ENCODE data around the gene SGPL1.
"Not testable (repeated sequence)": the region's sequence is repeated elsewhere in the genome, so short reads cannot be mapped to it uniquely, and the experiment has no call there.

SGPL1 gene, protein sequence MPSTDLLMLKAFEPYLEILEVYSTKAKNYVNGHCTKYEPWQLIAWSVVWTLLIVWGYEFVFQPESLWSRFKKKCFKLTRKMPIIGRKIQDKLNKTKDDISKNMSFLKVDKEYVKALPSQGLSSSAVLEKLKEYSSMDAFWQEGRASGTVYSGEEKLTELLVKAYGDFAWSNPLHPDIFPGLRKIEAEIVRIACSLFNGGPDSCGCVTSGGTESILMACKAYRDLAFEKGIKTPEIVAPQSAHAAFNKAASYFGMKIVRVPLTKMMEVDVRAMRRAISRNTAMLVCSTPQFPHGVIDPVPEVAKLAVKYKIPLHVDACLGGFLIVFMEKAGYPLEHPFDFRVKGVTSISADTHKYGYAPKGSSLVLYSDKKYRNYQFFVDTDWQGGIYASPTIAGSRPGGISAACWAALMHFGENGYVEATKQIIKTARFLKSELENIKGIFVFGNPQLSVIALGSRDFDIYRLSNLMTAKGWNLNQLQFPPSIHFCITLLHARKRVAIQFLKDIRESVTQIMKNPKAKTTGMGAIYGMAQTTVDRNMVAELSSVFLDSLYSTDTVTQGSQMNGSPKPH

DNA sequence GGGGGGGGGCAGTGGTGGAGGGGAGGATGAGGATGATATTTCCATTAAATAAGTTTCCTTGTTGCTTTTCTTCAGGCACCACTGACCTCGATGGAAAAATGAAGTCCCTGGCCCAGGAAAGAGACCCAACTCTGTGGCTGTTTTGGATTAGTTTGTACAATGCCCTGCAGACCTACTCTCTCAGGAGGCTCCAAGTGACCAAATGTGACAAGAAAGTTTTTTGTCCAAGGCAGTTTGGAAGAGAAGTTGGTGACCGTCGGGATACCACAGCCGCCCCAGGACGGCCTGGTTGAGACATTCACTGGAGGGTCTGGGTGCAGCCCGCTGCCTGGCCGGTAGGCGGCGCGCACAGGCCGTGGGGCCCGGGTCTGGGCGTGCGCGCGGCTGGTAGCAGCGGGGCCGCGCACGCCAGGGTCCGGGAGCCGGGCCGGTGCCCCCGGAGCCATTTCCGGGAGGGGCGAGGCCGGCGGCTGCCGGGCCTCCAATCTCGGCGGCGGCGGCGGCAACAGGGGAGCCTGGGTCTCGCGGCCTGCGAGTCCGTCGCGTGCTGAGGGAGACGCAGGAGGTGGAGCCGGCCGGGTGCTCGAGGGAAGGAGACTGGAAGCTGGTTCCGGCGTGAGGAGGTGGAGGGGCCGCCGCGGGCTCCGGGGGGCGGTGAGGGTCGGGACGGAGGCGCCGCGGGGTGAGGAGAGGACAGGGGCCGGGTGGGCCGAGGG, at the start of gene SGPL1:
Gene SGPL1, plus strand, starts transcription at position 445 of the 716 bp plus-strand sequence. CDS start 906 bp downstream, outside the sequence.
- peak; percentile 90 for DNase-seq (ENCODE audit: low spot score)

DNA sequence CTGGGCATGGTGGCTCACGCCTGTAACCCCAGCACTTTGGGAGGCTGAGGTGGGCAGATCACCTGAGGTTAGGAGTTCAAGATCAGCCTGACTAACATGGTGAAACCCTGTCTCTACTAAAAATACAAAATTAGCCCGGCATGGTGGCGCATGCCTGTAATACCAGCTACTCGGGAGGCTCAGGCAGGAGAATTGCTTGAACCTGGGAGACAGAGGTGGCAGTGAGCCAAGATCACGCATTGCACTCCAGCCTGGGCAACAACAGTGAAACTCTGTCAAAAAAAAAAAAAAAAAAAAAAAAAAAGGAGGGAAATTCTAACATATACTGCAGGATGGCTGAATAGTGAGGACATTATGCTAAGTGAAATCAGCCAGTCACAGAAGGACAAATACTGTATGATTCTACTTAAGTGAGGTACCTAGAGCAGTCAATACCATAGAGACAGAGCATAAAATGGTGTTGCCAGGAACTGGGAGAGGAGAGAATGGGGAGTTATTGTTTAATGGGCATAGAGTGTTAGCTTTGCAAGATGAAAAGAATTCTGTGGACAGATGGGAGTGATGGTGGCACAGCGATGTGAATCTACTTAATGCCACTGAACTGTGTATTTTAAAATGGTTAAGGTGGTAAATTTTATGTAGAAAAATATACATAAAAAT, 47.6 kb upstream of the SGPL1 start:
- DNase-seq (ENCODE audit: low spot score), result not testable (repeated sequence)

DNA sequence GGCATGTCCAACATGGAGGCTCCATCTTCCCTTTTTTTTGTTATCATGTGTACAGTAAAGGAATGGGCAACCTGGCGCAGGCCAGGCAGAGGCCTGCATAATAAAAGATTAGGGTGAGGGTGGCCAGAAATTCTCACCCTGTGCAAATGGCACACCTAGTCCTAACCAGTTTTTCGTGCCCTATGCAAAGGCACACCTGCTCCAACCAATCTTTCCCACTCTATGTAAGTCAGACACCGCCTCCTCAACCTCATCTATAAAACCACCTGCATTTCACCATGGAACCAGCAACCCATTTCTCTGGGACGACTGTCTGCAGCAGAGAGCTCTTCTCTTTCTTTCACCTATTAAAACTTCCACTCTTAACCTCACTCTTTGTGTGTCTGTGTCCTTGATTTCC, 46.6 kb upstream of the SGPL1 start:
- no peak for DNase-seq (ENCODE audit: low spot score)

DNA sequence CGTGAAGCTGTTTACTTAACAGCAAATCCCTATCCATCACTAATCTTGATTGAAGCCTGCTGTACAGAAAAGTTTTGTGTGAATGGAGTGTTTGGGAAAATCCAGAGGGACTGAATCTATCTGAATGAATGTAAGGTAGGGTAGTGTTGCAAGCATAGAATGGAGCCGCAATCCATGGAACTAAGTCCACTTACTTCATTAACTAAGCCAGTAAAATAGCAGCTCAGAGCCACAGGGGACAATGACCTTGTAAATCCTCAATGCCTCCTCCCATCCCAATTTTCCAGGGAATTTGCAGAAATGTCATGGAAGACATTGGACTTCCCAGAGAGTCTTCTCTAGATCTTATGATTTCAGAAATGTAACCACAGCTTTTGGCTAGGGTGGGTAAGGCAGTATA, 45.7 kb upstream of the SGPL1 start:
- DNase-seq (ENCODE audit: low spot score), result no peak

DNA sequence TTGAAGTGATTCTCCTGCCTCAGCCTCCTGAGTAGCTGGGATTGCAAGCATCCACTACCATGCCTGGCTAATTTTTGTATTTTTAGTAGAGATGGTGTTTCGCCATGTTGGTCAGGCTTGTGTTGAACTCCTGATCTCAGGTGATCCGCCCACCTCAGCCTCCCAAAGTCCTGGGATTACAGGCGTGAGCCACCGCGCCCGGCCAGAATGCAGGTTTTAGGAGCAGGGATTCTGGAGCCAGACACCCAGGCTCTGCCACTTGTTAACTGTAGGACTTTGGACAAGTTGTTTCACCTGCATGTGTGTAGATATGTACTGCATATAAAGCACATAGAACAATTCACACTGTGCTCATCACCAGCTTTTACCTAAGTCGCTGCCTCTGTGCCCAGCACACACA, 45.2 kb upstream of the SGPL1 start:
- not testable (repeated sequence) for DNase-seq (ENCODE audit: low spot score)

DNA sequence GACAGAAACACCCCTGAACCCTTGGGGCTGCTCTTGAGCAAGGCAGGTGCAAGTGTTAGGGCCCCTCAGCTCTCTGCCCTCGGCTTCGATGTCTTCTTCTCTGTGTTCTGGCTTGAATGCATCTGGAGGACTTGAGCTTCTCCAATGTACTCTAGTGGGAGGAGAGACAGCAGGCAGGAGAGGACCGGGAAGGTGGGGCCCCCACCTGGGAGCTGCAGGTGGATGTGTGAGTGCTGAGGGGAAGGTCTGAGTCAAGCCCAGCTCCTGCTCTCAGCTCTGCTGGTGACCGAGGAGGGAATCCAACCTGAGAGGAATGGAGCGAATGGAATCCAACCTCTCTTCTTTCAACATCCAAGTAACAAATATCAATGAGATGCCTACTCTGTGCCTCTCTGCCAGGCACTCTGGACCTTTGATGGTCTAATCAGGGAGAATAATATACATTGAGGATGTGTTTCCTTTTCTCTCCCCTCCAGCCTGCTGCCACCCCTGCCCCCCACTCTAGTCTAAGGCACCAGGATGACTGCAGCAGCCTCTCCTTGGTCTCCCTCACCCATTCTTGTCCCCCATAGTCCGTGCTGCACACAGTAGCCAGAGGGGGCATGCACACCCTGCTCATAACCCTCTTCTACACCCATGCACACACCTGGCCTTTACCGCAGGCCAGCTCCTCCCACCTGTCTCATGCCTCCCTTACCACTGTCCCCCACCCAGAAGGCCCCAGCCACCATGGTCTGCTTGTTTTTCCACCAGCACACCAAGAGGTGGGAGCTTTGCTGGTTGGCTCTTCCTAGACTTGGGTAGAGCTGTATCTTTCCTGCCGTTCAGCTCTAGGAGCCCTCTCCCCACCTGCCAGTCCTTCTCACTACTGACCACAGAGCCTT, 44.2 kb upstream of the SGPL1 start:
- no peak for DNase-seq (ENCODE audit: low spot score)

DNA sequence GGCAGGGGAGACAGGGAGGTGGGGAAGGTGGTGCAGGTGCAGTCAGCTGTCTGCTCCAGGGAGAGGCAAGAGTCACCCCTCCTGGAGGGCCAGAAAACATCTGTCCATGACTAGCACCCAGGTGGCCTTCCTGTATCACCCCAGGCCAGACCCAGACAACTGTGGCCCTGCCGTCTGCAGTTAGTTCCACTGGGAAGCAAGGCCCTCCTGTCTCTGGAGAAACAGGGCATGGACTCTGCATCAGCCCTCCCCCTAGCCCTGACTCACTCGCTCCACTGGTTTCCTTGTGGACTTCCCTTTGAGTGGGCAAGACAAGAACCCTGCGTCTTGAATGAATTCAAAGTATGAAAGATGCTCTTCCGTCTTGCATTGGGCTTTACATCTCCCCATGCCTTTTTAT, 43.1 kb upstream of the SGPL1 start:
- no peak for DNase-seq (ENCODE audit: low spot score)

DNA sequence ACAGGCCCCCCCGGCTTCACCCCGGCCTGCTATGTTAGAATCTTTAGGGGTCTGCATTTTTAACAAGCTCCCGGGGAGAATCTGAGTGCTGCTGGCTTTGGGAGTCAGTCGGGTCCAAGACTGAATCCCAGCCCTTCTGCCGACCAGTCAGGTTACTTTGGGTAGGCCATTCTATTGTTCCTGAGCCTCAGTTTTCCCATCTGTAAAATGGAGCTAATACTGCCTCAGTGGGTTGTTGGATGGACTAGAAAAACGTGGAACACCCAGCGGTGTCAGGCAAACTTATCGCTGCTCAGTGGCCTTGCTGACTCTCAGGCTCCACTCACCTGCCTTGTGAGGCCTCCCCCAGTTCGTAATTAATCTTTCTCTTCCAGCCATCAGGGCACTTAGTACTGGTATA, 42.3 kb upstream of the SGPL1 start:
- DNase-seq (ENCODE audit: low spot score), result no peak

DNA sequence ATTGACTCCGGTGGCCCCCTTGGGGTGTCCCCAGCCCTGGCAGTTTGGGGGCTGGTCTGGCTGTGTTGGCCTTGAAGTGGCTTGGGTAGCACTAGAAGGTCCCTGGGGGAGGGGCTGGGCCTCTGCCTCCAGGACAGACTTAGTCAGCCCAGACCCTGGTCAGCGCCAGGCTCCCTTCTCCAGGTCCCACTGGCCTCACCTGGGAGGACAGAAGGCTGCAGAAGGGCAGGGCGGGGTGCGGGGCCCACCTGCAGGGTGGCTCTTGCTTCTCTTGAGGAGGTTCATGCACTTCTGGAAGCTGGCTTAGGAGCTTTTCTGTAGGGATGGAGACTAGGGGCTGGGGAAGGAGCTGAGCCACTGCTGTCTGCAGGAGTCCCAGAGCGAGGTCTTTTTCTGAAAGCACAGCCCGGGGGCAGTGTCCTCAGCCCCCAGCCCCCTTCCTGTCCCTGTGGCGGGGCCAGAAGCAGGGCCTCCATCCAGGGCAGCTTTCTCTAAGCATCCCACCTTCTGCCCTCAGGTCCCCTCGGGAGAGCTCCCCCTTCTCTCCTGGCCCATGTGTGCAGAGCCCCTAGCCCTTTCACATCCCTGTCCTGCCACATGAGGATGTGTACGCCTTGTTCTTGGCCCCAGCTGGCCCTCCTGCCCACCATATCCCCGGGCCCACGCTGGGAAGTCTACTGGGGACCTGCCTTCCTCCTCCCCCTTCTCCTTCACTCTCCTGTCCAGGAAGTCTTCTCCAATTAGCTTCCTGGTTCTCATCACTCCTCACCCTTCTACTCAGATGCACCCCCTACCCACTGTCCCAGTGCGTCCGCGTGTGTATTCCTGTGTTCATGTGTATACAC, 41.6 kb upstream of the SGPL1 start:
- no peak for DNase-seq (ENCODE audit: low spot score)

DNA sequence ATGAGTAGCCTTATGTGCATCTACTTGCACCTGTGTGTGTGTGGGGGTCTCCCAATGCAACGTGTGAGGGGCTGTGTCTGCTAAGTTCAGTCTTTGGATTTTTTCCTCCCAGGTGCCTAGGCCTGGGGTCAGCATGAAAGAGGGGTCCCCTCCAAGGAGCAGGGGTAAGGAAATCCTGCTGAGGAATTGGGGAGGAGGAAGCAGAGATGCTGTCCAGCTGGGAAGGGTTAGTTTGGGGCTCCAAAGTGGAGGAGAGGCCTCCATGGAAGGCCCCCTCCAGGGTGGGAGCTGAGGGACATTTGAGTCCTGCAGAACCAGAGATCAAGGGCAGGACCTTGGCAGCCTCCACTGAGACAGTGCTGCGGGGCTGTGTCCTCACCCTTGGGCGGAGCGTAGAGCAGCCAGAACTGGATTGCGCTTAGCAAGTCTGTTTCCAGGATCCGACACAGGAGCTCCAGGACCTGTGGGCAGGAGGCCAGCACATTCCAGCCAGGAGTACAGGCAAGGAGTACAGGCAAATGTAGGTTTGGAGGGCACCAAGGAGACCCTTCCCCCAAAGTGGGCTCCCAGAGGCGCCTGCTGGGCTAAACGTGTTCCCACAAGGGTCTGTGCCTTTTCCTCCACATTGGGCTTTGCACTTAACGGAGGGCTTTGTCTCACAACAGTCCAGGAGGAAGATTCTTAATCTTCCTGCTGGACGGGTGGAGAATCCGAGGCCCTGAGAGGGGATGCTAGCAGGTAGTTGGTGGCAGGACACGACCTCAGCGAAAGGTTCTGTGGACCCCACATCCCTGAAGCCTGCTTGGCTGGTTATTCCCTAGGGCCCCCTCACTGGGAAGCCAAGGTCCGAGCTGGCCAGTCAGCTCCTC, 40.7 kb upstream of the SGPL1 start:
- DNase-seq (ENCODE audit: low spot score), result no peak

DNA sequence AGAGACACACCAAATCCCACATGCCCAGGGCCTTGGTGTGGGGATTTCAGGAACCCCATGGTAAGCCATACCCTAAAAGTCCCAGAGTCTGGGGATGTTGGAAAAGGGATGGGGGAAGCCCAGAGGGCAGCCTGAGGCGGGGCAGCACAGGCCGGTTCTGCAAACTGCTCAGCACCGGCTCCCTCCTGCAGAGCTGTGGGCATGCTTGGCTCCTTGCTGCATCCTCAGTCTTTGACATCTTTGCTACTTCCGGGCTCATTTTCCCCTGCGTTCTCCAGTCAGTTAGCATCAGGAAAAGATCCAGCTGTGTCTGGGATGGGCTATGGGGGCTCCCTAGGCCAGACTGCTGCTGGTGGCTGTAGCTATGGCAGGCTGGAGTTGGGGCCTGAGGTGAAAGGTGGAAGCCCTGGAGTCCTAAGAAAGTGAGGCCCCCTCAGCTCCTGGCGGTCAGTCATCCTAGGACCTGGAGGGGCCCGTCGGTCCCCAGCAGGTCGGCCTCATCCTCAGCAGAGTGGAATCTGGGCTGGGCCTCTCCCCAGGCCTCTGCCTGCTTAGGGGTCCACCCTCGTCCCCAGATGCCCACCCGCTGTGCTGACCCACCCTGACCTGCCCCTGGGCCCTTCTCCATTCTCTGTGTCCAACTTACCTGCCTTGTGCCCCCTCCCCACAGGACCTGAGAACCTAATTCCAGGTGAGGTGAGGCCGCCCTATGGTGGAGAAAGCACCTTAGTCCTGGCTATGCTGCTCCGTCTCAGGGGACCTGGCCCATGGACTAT, 39.9 kb upstream of the SGPL1 start:
- DNase-seq (ENCODE audit: low spot score), result no peak

DNA sequence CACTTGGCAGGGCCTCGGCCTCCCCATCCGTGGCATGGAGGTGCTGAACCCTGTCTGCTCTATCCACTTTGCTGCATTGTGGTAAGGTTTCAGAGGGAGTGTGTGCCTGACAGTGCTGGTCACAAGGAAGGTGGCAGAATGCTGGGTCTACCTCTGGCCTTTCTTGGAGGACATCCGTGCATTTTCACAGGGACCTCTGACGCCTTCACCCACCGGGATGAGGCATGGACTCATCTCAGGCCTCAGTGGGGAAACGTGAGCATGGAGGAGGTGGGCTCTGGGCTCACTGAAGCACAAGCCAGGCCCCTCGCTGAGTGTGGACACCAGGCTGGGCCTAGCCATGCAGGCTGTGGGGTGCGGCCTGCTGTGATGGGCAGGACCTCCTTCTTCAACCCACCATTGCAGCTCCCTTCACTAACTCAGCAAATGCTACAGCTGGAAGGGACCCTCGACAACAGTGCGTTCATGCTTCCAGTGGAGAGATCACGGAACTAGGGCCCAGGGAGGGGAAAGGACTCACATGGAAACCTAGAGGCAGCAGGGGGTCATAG, 39.2 kb upstream of the SGPL1 start:
- no peak for DNase-seq (ENCODE audit: low spot score)

DNA sequence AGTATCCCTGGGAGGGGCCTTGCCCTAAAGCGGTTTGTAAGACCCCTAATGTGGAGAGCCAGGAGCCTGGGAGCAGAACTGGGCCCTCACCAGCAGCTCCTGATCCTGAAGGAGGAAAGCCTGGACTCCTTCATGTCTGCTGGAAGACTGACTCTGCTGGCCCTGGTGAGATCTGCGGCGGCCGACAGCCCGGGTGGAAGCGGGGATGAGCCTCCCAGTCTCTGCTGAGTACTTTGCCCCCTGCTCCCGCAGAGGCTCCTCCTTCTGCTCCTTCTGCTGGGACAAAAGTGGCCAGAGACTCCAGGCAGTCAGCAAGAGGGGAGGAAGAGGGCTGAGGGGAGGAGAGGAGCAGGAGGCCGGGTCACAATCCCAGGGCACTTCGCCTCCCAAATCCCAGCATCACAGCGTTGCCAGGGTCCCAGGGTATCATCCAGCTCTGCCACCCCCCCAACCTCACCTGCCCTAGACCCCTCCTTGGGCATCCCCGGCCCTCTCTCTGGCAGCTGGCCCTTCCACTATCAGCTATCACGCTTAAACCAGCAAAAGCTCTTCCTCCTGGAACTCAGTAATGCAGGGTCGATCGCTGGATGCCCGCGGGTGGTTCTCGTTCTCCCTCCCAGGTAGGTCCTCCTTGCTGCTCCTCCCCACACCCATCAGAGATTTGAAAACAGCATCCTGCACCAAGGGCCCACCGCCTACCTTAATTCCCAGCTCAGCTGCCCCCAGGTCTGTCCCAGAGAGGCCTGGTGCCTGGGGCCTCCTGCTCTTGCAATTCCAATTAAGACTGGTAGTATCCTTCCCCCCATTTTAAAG, 38.5 kb upstream of the SGPL1 start:
- no peak for DNase-seq (ENCODE audit: low spot score)

DNA sequence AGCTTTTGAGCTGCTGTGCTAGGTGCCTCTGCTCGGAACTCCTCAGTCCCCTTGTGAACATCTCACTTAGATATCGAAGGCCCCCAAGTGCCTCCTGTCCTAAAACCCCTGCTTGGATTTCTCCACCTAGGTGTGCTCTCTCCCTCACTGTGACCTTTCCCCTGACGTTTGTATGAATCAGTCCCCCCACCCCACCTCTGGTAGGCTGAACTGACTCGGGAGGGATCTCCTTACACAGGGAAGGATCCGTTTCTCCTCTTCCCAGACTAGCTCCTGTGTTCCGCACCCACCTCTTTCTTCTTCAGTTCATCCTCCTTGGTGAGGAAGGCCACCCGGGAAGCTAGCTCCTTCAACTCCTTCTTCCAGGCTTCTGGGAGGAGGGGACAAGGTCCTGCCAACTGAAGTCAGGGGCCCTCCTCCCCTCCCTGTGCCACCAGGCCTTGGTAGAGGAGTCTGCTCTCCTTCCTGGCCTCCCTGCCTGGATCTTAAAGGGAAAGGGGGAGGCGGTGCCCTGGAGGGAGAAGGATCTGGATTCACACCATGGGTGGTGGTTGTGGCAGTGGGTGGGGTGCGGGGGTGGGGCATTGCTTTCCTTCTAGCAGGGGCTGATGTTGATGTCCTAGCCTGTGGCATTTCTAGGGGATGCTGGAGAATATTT, 37.4 kb upstream of the SGPL1 start:
- no peak for DNase-seq (ENCODE audit: low spot score)

DNA sequence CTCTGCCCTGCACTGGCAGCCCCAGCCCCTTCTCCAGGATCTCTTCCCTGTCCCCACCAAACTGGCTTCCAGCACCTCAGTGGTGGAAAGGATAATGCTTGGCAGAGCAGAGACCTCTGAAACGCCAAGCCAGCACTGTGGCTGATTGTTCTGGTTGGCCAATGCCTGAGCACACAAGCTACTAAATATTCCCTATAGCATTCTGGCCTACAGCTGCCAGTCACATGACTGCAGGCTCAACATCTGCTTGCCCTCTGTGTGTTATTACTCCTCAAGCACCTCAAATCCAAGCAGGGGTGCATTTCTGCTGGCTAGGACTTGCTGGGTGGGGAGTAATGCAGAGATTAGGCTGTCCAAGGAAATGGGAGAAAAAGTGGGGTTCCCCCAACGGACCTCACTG, 36.7 kb upstream of the SGPL1 start:
- DNase-seq (ENCODE audit: low spot score), result no peak

DNA sequence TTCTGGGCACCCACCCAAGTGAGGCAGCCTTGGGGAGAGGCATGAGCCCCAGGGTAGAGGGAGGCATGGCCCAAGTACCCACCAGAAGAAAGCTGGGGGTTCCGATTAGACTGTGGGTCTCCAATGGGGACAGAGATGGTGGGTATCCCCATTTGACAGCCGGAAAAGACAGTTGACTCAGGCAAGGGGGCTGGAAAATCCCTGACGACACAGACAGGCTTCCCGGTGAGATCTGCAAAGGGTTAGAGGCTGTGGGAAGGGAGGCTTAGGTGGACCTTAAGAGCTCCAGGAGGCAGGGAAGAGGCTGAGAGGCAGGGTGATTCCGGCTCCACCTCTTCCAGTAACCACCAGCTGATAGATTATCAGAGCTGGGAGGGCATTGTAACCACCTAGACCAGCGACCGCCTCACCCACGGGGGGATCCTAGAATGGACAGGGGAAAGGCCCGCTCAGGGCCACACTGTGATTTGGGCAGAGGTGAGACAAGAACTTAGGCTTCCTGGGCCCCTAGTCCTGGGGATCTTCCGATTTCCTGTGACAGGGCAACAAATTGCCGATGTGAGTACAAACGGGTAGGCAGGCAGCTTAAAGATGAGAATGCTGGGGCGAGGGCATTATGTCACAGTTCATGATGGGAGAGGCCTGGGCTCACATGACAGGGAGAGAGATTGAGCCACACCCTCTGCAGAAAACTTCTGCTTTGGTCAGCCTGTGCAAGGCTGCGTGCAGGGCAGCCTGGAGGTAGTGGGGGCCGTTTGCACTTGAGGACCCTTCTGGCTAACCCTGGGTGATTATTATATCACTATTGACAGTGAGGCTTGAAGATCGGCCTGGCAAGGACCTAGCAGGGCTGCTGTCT, 36.0 kb upstream of the SGPL1 start:
- no peak for DNase-seq (ENCODE audit: low spot score)

Measured in LoVo (cell line).